Hepatocyte (in vitro differentiated cells): ENCODE results near the gene HOXA1.

ENCODE experiments used
- EZH2 ChIP-seq: fragments of 200-600 bp; sonication (generic); IDR thresholded peaks from 2 replicates; pipeline ENCODE4 v1.6.1; 2016; ENCODE audit warnings: antibody characterized with exemption, mild to moderate bottlenecking, borderline replicate concordance
- EZH2phosphoT487 ChIP-seq: fragments of 200-600 bp; sonication (generic); IDR thresholded peaks from one replicate; pipeline ENCODE4 v1.6.1; 2018; ENCODE audit warnings: antibody characterized with exemption, mild to moderate bottlenecking, low read depth, moderate library complexity; ENCODE audit not compliant: unreplicated experiment, severe bottlenecking
- TF ChIP-seq, protein P1 (sequence below): fragments of 200-600 bp; sonication (generic); IDR thresholded peaks from 2 replicates; pipeline ENCODE4 v1.5.1; 2016; ENCODE audit warnings: antibody characterized with exemption, mild to moderate bottlenecking; ENCODE audit not compliant: poor library complexity

DNA sequence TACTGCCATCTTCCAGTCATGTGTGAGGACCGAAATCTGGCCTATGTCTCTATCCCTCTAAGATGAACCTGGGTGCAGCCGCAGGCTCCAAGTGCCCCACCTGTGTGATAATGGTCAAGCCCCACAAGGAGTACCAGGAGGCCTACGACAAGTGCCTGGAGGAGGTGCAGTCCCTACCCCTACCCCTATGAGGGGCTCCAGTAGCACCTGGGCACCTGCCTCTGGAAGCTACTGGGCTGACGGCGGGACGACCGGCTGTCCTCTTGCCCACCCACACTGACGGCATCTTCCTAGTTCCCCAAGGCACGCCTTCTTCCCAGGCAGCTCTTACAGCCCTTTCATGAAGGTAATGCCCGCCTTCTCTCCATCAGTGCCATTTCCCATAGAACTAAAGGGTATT lies 47.4 kb downstream of the HOXA1 start:
- TF ChIP-seq, protein P1, sequence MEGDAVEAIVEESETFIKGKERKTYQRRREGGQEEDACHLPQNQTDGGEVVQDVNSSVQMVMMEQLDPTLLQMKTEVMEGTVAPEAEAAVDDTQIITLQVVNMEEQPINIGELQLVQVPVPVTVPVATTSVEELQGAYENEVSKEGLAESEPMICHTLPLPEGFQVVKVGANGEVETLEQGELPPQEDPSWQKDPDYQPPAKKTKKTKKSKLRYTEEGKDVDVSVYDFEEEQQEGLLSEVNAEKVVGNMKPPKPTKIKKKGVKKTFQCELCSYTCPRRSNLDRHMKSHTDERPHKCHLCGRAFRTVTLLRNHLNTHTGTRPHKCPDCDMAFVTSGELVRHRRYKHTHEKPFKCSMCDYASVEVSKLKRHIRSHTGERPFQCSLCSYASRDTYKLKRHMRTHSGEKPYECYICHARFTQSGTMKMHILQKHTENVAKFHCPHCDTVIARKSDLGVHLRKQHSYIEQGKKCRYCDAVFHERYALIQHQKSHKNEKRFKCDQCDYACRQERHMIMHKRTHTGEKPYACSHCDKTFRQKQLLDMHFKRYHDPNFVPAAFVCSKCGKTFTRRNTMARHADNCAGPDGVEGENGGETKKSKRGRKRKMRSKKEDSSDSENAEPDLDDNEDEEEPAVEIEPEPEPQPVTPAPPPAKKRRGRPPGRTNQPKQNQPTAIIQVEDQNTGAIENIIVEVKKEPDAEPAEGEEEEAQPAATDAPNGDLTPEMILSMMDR: no peak
- TF ChIP-seq EZH2: no peak
- TF ChIP-seq EZH2phosphoT487: no peak
